GM23338 (cell line): ENCODE measurements around the gene COL18A1.

Experiments used
- CREB1 ChIP-seq: fragments of 250-450 bp; sonication (Bioruptor Pico); IDR thresholded peaks from 2 replicates; pipeline ENCODE4 v1.5.0; 2020; ENCODE audit warnings: low read depth, mild to moderate bottlenecking, moderate library complexity
- CTCF ChIP-seq, 2 experiments: fragments of 200-600 bp in 1 of 2; sonication (generic) in 1 of 2; conservative IDR thresholded peaks; 2 replicates each; pipeline versions ENCODE4 v1.5.1 to v1.6.1; 2016 to 2017; ENCODE audit warnings: antibody characterized with exemption in 2 of 2, low read depth in 2 of 2, mild to moderate bottlenecking in 2 of 2, moderate library complexity in 1 of 2
- EZH2 ChIP-seq: fragments of 200-600 bp; sonication (generic); IDR thresholded peaks from one replicate; pipeline ENCODE4 v1.8.0; 2017; ENCODE audit warnings: antibody characterized with exemption, mild to moderate bottlenecking, low read depth; ENCODE audit not compliant: unreplicated experiment
- EZH2phosphoT487 ChIP-seq: fragments of 200-600 bp; sonication (generic); IDR thresholded peaks from one replicate; pipeline ENCODE4 v1.8.1; 2018; ENCODE audit warnings: antibody characterized with exemption; ENCODE audit not compliant: unreplicated experiment
- JUNB ChIP-seq: IDR thresholded peaks from one replicate; pipeline ENCODE4 v1.6.1; 2016; ENCODE audit warnings: antibody characterized with exemption; ENCODE audit not compliant: unreplicated experiment
- POLR2AphosphoS5 ChIP-seq: IDR thresholded peaks from 2 replicates; pipeline ENCODE4 v1.6.1; 2016; ENCODE audit warnings: antibody characterized with exemption, low read depth
- STAT1 ChIP-seq: IDR thresholded peaks from one replicate; pipeline ENCODE4 v1.6.1; 2016; ENCODE audit warnings: antibody characterized with exemption; ENCODE audit not compliant: unreplicated experiment
- ZNF331 ChIP-seq: fragments of 250-450 bp; sonication (Bioruptor Pico); IDR thresholded peaks from 2 replicates; pipeline ENCODE4 v1.5.0; 2020; ENCODE audit warnings: low read depth, mild to moderate bottlenecking, moderate library complexity
- TF ChIP-seq, protein P1 (sequence below): IDR thresholded peaks from one replicate; pipeline ENCODE4 v1.6.1; 2018; ENCODE audit warnings: antibody characterized with exemption; ENCODE audit not compliant: unreplicated experiment
- TF ChIP-seq, protein P2 (sequence below): IDR thresholded peaks from 2 replicates; pipeline ENCODE4 v1.6.1; 2016; ENCODE audit warnings: antibody characterized with exemption

DNA sequence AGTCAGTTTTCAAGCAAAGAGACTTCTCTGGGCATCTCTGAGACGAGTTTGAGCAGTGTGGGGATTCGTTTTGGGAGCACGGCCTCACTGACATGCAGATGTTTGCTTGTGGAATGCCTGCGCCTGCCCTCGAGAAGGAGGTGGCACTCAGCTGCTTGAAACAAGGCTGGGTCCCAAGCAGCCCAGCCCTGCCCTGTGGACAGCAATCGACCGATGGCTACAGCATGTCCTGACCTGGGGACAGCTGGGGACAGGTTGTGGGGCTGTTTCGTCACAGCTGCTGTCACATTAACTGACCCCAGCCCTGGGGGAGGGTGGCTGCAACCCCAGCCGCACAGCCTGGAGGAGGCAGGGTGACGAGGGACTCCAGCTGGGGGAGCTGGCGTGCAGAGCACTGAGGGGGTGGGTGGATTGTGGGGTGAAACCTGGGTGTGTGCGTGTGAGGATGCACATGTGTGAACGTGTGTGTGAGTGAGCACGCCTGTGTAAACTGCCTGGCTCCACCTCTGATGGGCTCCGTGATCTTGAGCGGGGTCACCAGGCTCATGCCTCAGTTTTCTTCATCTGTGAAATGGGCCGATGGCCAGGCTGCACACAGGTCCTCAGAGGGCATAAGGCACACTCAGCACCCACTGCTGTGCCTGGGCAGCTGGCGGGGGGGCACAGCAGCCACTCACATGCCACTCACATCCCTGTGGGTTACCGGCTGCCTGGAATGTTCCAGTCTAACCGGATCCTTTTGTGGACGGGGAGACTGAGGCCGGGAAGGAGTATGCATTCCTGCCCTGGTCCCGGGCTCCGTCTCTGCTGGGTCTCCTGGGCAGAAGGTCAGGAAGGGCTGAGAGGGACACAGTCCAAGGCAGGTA lies 49.3 kb downstream of the COL18A1 start:
- TF ChIP-seq STAT1 (no peak), CTCF (conservative IDR thresholded peaks at IDR 0.05; ENCODE audit: low read depth in 2 of 2) (no peak), EZH2 (no peak), POLR2AphosphoS5 (no peak), CREB1 (CRISPR knock-in tag) (no peak), EZH2phosphoT487 (no peak), ZNF331 (CRISPR knock-in tag) (no peak), JUNB (no peak)
- TF ChIP-seq, protein P1, sequence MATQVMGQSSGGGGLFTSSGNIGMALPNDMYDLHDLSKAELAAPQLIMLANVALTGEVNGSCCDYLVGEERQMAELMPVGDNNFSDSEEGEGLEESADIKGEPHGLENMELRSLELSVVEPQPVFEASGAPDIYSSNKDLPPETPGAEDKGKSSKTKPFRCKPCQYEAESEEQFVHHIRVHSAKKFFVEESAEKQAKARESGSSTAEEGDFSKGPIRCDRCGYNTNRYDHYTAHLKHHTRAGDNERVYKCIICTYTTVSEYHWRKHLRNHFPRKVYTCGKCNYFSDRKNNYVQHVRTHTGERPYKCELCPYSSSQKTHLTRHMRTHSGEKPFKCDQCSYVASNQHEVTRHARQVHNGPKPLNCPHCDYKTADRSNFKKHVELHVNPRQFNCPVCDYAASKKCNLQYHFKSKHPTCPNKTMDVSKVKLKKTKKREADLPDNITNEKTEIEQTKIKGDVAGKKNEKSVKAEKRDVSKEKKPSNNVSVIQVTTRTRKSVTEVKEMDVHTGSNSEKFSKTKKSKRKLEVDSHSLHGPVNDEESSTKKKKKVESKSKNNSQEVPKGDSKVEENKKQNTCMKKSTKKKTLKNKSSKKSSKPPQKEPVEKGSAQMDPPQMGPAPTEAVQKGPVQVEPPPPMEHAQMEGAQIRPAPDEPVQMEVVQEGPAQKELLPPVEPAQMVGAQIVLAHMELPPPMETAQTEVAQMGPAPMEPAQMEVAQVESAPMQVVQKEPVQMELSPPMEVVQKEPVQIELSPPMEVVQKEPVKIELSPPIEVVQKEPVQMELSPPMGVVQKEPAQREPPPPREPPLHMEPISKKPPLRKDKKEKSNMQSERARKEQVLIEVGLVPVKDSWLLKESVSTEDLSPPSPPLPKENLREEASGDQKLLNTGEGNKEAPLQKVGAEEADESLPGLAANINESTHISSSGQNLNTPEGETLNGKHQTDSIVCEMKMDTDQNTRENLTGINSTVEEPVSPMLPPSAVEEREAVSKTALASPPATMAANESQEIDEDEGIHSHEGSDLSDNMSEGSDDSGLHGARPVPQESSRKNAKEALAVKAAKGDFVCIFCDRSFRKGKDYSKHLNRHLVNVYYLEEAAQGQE = no peak
- TF ChIP-seq, protein P2, sequence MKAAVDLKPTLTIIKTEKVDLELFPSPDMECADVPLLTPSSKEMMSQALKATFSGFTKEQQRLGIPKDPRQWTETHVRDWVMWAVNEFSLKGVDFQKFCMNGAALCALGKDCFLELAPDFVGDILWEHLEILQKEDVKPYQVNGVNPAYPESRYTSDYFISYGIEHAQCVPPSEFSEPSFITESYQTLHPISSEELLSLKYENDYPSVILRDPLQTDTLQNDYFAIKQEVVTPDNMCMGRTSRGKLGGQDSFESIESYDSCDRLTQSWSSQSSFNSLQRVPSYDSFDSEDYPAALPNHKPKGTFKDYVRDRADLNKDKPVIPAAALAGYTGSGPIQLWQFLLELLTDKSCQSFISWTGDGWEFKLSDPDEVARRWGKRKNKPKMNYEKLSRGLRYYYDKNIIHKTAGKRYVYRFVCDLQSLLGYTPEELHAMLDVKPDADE = no peak
